ENCODE data around the gene IQCM. TPM values are rescaled to one million over a fixed set of nuclear protein-coding genes. Genes with fewer than 3 reads are reported as not detected.
"Not testable (repeated sequence)": the region's sequence is repeated elsewhere in the genome, so short reads cannot be mapped to it uniquely, and the experiment has no call there.

The IQCM gene
- total RNA-seq, 1 donor from 2014 or later, result not detected

GRCh38 chr4:149589826-149590225, 225.8 kb downstream of the IQCM start:
- no peak for DNase-seq (ENCODE audit: extremely low read depth, low read depth, low spot score)

DNA sequence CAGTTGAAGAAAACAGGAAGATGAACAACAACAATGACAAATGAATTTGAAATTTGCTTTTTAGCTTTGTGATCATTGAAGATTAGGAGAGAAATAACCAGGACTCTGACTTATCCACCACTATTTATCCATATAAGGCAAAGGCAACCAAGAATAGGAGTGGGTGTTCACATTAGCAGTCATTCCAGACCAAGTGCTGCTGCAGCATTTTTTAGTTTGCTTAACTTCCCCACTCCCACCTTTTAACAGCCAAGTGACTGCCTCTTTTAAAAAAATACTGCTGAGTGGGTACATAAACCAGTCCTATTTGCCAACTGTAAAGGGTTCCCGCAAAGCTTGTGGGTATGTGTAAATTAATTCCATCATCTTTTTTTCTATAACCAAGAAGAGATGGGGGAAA, 230.9 kb downstream of the IQCM start:
- DNase-seq (ENCODE audit: extremely low read depth, low read depth, low spot score), result no peak

- DNase-seq (ENCODE audit: extremely low read depth, low read depth, low spot score), result no peak
Observed at GRCh38 chr4:149574971-149575370, 240.7 kb downstream of the IQCM start.

DNA sequence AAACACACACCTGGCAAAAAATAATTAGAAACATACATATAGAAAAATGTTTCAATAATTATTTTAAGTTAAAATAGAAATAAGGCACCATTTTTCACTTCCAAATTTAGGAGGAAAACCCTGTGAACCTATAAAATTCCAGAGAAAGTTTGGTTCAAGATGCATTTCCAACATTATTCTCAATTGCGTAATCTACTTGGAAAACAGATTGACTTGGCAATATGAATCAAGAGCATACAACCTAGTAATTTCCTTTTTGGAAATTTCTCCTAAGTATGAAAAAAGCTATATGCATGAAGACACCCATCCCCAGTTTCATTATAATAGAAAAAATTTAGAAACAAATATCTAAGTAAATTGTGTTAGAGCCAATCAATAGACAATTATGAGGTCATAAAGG, 242.9 kb downstream of the IQCM start:
- no peak for DNase-seq (ENCODE audit: extremely low read depth, low read depth, low spot score)

DNA sequence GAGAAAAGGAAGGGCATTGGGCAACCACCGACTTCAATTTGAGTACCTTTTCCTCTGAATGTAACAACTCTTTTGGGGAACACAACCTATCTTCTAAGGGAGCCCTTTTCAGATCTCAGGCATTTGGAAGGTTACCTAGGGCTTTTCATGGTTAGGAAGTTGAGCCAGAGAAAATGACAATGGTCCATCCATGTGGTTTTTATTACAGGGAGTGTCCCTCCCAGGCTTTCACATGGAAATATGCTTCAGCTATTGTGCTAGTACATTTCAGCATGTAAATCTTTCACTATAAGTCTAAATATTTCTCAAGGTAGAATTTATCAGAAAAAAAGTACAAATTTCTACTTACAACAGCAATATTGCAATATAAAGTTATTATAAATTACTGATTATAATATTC, 259.8 kb downstream of the IQCM start:
- no peak for DNase-seq (ENCODE audit: extremely low read depth, low read depth, low spot score)

DNA sequence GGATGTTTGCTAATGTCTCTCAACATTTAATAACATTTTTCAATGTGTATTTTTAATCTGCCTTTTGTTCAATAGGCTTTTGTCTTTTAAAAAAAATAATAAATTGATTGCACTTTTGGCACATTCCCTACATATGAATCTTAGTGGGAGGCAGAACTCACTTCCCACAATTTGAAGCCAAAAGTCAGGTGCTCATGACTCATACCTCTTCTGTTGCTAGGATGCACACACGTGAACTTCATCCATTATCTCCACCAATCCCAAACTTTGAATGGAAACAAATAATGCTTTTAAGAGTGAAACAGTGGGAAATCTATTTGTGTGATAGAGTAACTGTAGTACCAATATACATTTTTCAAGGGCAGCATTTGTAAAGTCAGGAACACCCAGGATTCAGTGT, 260.5 kb downstream of the IQCM start:
- no peak for DNase-seq (ENCODE audit: extremely low read depth, low read depth, low spot score)

GRCh38 chr4:149553959-149554520, 261.6 kb downstream of the IQCM start:
- no peak for DNase-seq (ENCODE audit: extremely low read depth, low read depth, low spot score)

DNA sequence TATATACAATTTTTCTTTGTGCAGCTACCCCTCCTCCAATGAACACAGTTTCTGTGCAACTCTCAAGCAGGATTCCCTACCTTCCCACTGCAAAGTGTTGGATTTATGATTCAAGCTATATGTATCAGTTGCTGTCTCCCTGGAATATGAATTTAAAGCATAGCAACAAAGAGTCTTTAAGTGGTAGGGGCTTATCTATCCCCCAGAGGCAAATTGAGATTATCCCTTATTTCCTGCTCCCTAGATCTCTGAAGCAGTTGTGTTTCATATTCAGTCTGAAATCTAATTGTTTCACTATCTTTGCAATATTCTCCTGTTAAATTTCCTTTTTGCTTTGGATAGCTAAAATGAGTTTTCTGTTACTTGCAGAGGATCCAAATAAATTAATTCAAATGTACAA, 263.0 kb downstream of the IQCM start:
- DNase-seq (ENCODE audit: extremely low read depth, low read depth, low spot score), result no peak

GRCh38 chr4:149549911-149550310, 265.7 kb downstream of the IQCM start:
- no peak for DNase-seq (ENCODE audit: extremely low read depth, low read depth, low spot score)

GRCh38 chr4:149534779-149535178, 280.9 kb downstream of the IQCM start:
- DNase-seq (ENCODE audit: extremely low read depth, low read depth, low spot score), result no peak

- no peak for DNase-seq (ENCODE audit: extremely low read depth, low read depth, low spot score)
Observed at GRCh38 chr4:149531861-149532260, 283.8 kb downstream of the IQCM start.

DNA sequence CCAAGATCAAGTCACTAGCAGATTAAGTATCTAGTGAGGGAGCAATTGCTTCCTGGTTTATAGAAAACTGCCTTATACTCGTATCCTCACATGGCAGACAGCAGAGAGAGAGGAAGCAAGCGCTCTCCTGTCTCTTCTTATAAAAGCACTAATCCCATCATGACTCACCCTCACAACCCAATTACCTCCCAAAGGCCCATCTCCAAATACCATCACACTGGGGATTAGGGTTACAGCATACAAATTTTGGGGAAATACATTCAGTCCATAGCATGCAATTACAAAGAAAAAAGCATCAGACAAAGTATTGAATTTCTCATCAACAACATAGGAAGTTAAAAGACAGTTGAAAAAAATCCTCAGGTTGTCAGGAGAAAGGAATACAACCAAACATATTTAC, 292.6 kb downstream of the IQCM start:
- DNase-seq (ENCODE audit: extremely low read depth, low read depth, low spot score), result no peak

DNA sequence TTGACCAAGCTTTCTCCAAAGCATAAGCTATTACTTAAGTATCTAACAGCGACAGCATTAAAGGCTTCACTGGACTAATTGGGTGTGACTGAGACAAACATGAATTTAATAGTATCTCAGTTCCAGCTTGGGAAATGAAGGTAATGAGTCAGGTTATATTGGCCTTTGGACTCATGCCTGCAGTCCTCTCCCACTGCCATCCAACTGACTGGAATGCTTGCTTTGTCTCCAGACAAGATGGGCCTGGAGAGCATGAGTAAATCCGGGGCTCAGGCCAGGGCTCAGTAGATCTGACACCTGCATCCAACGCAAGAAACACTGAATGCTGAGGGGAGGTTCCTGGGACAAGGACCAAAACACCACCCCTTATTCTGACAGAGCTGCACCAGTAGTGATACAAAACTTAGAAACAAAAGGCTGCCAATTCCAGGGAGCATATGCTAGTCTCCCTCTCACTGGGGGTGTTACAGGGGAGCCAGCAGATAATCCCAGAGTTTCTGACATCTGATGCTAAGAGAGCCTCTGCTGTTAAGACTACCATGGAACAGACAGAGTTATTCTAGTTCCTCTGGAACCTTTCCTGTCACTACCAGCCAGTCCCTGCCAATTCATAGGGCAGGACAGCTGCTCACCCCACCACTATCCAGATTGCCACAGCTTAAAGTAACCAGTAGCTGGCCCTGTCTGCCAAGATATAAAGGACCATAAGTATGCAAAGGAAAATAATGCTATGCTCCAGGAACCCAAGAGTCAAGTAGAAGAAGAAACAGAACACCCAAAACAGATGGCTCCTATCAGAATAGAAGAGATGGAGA, 293.8 kb downstream of the IQCM start:
- no peak for DNase-seq (ENCODE audit: extremely low read depth, low read depth, low spot score)

DNA sequence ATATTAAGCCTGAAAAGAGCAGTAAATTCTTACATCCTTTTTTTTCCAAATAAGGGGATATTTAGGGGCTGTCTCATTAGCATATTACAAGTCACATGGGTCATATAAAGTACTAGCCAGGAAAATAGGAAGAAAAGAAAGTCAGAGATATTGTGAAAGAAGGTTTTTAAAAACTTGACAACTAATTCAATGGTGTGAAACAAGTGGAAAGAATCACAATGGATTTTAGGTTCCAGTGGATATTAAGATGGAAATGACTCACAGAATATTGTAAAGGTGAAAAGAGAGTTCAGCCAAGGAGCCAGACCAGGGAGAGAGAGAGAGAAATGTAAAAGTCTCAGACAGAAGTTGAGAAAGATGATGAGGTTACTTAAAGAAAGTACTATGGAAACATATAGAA, 297.2 kb downstream of the IQCM start:
- no peak for DNase-seq (ENCODE audit: extremely low read depth, low read depth, low spot score)

- DNase-seq (ENCODE audit: extremely low read depth, low read depth, low spot score), result no peak
Observed at GRCh38 chr4:149513081-149513480, 302.6 kb downstream of the IQCM start.

- no peak for DNase-seq (ENCODE audit: extremely low read depth, low read depth, low spot score)
Observed at GRCh38 chr4:149512501-149512900, 303.1 kb downstream of the IQCM start.

- no peak for DNase-seq (ENCODE audit: extremely low read depth, low read depth, low spot score)
Observed at GRCh38 chr4:149511558-149512298, 303.9 kb downstream of the IQCM start.

- DNase-seq (ENCODE audit: extremely low read depth, low read depth, low spot score), result not testable (repeated sequence)
Observed at GRCh38 chr4:149507309-149507708, 308.3 kb downstream of the IQCM start.

DNA sequence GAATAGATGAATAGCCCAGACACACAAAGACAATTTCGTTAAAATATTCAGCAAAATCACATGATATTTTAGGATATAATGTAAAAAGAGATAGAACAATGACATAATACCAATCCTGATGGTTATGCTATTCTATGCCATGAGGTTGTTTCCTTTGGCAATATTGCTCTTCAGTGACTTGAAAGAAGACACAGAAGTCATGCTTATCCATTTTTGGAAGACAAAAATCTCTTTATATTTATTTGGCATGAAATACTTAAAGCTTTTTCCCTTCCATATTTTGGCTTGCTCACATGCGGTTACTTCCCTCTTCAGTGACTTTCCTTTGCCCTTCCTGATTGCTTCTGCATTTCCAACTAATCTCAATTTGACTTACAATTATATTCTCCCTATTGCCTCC, 314.8 kb downstream of the IQCM start:
- DNase-seq (ENCODE audit: extremely low read depth, low read depth, low spot score), result no peak

- no peak for DNase-seq (ENCODE audit: extremely low read depth, low read depth, low spot score)
Observed at GRCh38 chr4:149499726-149500125, 315.9 kb downstream of the IQCM start.

- no peak for DNase-seq (ENCODE audit: extremely low read depth, low read depth, low spot score)
Observed at GRCh38 chr4:149498246-149498645, 317.4 kb downstream of the IQCM start.

DNA sequence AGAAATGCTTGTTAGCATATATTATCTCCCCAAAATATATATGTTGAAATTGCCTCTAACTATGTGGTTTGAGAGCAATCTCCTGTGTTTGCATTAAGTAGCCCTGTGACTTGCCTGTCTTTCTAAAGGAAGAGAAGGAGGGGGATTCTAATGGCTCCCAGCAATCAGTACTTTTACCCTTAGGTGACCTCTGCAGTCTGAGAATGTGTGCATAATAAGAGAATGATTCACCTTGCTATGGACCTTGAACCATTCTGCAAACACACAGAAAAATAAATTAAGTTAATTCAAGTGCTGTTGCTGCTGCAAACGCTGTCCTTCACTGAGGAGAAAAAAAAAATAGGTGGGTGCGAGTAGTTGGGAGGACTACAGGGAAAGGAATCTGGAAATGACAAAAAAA, 322.2 kb downstream of the IQCM start:
- no peak for DNase-seq (ENCODE audit: extremely low read depth, low read depth, low spot score)
